Activated CD4-positive, alpha-beta T cell treated with anti-CD3 and anti-CD28 coated beads, Interleukin-2, amount 10 ng/mL, durations not matched to agents 24 days and 14 days (primary cell): ENCODE results near the gene SLC43A2. TPM values are rescaled to one million over a fixed set of nuclear protein-coding genes. Genes with fewer than 3 reads are reported as not detected.
A peak's percentile ranks its signal among the peaks of the same experiment; 100 is the strongest.
"Not testable (repeated sequence)": the region's sequence is repeated elsewhere in the genome, so short reads cannot be mapped to it uniquely, and the experiment has no call there.

Source experiments
- DNase-seq: peaks from one replicate; pipeline ENCODE4 v3.0.0; 2022
- H3K27ac Mint-ChIP-seq: one replicate; pipeline ENCODE4 v1.8.0; 2022; ENCODE audit warnings: mild to moderate bottlenecking, mixed read lengths
- H3K27me3 Mint-ChIP-seq: one replicate; pipeline ENCODE4 v1.8.0; 2022; ENCODE audit warnings: mixed read lengths
- H3K36me3 Mint-ChIP-seq: one replicate; pipeline ENCODE4 v1.8.0; 2022; ENCODE audit warnings: low read depth, mild to moderate bottlenecking, mixed read lengths
- H3K4me1 Mint-ChIP-seq: one replicate; pipeline ENCODE4 v1.8.0; 2021; ENCODE audit warnings: mixed read lengths
- H3K4me3 Mint-ChIP-seq: one replicate; pipeline ENCODE4 v1.8.0; 2022; ENCODE audit warnings: mild to moderate bottlenecking, moderate library complexity, mixed read lengths
- H3K9me3 Mint-ChIP-seq: one replicate; pipeline ENCODE4 v1.8.0; 2021; ENCODE audit warnings: mixed read lengths
- intact Hi-C: fragments of 100-400 bp; cut with micrococcal nuclease; formaldehyde crosslinking; loops from one replicate; pipeline ENCODE4 v1.15.1; 2023
- total RNA-seq: library from RNA; stranded (reverse); gene quantifications from 2 replicates; pipeline ENCODE4 v1.2.3, GENCODE V29; 2022

Gene SLC43A2
- total RNA-seq: 2.8 and 3.4 TPM in 2 replicates

DNA sequence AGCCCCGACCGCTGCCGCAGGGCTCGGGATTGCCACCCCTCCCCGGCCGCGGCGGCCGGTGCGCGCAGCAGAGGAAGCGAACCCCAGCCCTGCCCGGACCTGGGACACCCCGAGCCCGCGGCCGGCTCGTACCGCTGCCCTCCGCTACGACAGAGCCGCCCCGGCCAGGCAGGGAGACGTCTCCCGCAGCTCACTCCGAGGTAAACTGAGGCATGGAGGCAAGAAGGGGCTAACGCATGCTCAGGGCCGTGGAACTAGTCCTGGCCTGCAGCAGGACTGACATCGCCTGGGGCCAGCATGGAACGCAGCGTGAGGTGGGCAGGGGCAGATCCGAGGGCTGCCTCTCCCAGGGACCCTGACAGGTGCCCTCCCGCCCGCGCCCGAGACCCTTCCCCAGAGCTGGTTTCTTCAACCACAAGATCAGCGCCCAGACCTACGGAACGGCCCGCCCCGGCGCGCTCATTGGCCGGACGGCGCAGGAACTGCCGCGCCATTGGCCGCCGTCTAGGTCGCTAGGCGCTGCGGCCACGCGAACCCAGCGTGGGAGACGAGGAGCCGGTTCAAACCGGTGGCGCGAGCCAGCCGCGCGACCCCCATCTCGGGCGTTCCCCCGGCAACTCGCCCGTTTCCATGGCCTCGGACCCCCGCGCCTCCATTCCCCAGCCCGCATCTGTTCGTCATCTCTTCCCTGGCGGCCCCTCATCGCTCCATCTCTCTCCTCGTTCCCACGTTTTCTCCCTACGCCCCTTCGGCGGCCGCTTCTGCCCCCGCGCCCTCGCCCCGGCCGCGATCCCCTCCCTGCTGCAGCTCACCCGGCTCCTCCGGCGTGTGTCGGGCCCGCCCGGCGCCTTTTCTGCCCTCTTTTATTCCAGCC lies at the start of gene SLC43A2:
SLC43A2 (minus strand) TSS at position 853 of the 874 bp plus-strand sequence. CDS start 960 bp downstream, outside the sequence.
- Mint-ChIP-seq H3K4me1 (peaks cover 25% of the 10 kb centered on the region), H3K27ac (peak within 1 kb of the TSS; percentile 93), H3K27me3 (peaks cover 45% of the 10 kb centered on the region), H3K4me3 (peak within 1 kb of the TSS; percentile 97), H3K9me3 (no peaks in the 10 kb centered on the region), H3K36me3 (no peaks in the 10 kb centered on the region)
- intact Hi-C loops: loop anchor here (1.0 to 10.0 kb wide), 4 partner anchors 21 to 253 kb away; no protein-coding TSS in a partner anchor
- peak; percentile 94 for DNase-seq

DNA sequence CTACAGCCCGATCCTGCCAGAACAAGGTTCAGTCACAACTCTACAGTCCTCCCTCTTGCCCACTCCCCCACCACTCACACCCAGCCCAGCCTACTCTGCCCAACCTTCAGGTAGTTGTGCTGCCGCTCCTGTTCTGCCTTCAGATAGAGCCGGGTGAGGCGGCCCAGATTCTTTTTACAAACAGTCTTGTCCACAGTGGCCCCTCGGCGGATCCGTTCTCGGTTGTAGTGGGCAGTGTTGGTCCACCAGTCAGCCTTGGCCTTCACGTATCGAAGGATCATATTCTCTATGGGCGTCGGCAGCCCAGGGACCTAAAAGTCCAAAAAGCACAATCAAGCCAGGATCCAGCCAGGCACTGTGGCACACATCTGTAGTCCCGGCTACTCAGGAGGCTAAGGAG lies 47.8 kb upstream of the SLC43A2 start:
- Mint-ChIP-seq H3K9me3 (no peaks in the 10 kb centered on the region), H3K27ac (no peak overlapping the region), H3K4me1 (peaks cover 6% of the 10 kb centered on the region), H3K4me3 (no peak overlapping the region), H3K36me3 (peaks cover 84% of the 10 kb centered on the region), H3K27me3 (no peaks in the 10 kb centered on the region)
- no peak for DNase-seq
- intact Hi-C loops: no loop called here

DNA sequence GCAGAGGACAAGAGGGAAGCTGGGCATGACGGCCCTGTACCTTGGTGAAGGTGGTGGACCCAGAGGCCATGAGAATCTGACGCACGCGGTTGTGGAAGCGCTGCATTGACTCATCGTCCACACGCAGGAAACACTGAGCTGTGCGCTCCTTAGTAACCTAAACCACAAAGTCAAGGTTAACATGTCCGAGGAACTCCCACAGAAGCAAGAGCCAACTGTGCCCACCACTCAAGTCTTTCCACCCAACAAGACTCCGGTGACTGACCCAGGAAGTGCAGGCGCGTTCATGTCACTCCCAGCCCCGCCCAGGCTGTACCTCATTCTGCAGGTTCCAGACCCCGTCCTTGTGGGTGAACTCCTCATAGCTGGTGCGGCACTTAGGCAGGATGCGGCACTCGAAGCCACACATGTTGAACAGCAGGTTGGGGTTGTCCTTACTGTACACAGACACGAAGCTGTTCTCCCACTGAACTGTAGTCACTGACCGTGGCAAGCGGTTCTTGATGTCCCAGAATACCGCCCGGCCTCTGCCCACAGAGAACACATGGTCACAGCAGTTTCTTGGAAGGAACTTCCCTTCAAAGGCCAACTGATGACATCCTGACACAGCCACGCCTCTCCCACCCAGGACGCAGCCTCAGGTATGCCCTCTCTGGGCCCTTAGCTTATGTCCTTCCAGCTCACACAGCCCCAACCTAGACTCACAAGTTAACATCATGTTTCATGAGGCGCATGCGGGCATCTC lies 44.6 kb upstream of the SLC43A2 start:
- DNase-seq: peak; percentile 61
- H3K9me3 Mint-ChIP-seq: no peaks in the 10 kb centered on the region
- intact Hi-C loops: no loop called here
- H3K4me1 Mint-ChIP-seq: peaks cover 16% of the 10 kb centered on the region
- H3K4me3 Mint-ChIP-seq: no peak overlapping the region
- no peaks in the 10 kb centered on the region for H3K27me3 Mint-ChIP-seq
- peaks cover 78% of the 10 kb centered on the region for H3K36me3 Mint-ChIP-seq
- no peak overlapping the region for H3K27ac Mint-ChIP-seq

DNA sequence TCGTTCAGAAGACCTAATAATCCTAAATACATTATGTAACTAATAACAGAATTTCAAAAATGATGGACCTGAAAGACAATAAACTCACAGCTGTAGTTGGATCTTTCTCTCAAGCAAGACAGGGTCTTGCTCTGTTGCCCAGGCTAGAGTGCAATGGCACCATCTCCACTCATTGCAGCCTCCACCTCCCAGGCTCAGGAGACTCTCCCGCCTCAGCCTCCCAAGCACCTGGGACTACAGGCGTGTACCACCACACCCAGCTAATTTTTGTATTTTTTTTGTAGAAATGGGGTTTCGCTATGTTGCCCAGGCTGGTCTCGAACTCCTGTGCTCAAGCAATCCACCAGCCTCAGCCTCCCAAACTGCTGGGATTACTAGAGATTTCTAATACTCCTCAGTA lies 35.3 kb upstream of the SLC43A2 start:
- DNase-seq, intact Hi-C loops, H3K9me3 Mint-ChIP-seq, H3K27me3 Mint-ChIP-seq, H3K4me3 Mint-ChIP-seq, H3K4me1 Mint-ChIP-seq, H3K27ac Mint-ChIP-seq: not testable (repeated sequence)
- H3K36me3 Mint-ChIP-seq: peaks cover 67% of the 10 kb centered on the region

DNA sequence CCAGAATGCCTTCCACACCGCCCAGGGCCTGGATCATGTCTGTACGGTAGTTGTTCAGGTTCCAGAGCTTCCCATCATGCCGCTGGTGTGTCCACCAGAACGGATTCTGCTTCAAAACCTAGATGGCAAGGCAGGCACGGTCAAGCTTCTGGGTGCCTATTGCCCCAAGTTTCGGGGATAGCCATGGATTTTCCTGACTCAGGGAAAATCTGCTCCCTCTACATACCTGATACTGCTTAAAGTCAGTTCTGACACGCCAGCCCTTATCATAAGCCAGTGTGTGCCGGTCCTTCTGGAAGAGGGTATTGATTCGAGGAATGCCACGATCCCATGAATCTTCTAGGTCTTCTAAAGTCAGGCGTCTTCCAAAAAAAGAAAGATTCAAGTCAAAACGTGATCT lies 32.4 kb upstream of the SLC43A2 start:
- Mint-ChIP-seq H3K27me3 (no peaks in the 10 kb centered on the region), H3K27ac (no peak overlapping the region), H3K4me1 (peaks cover 2% of the 10 kb centered on the region), H3K9me3 (no peaks in the 10 kb centered on the region), H3K4me3 (no peak overlapping the region), H3K36me3 (peaks cover 69% of the 10 kb centered on the region)
- intact Hi-C loops: no loop called here
- DNase-seq: no peak

DNA sequence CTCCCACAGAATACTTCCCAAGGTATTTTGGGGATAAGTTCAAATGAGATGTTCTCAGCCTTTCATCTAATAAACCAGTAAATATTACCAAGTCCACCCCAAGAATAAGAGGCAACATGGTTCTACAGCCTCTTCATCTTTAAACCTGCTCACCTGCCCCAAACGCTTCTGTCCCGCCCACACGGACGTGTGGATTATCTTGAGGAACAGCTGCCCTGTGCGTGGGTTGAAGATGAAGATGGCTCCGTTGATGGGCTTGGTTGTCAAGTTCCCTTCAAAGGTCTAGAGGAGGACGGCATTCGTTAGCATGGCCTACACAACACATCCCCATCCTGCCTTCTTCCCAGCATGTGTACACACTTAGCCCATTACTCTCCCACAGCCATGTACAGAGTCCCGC lies 29.5 kb upstream of the SLC43A2 start:
- Mint-ChIP-seq H3K27ac (no peak overlapping the region), H3K4me3 (no peak overlapping the region), H3K36me3 (peaks cover 75% of the 10 kb centered on the region), H3K27me3 (no peaks in the 10 kb centered on the region), H3K9me3 (no peaks in the 10 kb centered on the region), H3K4me1 (peaks cover 2% of the 10 kb centered on the region)
- intact Hi-C loops: no loop called here
- DNase-seq: no peak

DNA sequence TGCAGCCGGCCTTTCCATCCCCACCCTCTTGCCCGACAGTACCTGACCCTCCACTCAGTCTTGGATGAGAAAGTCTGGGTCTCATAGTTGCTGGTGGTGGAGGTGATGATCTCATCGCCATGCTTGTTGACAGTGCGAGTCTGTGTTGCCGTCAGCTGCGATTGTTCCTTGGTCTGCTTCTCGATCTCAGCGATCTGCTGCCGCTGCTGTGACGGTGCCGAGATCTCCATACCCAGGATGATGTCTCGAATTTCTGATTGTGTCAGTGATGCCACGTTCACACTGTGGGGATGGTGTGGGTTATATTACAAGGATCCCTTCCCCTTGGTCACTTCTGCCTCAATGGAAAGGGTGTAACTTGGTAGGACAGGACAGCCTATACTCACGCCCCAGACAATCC lies 25.1 kb upstream of the SLC43A2 start:
- Mint-ChIP-seq H3K4me1 (peaks cover 9% of the 10 kb centered on the region), H3K27ac (peak overlapping the region; percentile 29), H3K36me3 (peaks cover 70% of the 10 kb centered on the region), H3K9me3 (no peaks in the 10 kb centered on the region), H3K4me3 (no peak overlapping the region), H3K27me3 (no peaks in the 10 kb centered on the region)
- intact Hi-C loops: no loop called here
- no peak for DNase-seq

DNA sequence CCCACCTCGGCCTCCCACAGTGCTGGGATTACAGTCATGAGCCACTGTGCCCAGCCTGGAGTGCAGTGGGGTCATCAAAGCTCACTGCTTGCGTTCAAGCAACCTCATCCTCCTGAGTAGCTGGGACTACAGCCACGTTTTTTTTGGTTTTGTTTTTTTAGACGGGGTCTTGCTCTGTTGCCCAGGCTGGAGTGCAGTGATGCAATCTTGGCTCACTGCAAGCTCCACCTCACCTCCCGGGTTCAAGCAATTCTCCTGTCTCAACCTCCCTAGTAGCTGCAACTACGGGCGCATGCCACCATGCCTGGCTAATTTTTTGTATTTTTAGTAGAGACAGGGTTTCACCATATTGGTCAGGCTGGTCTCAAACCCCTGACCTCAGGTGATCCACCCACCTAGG lies 24.2 kb upstream of the SLC43A2 start:
- H3K4me3 Mint-ChIP-seq, H3K4me1 Mint-ChIP-seq, DNase-seq, H3K27me3 Mint-ChIP-seq, H3K9me3 Mint-ChIP-seq, intact Hi-C loops, H3K27ac Mint-ChIP-seq: not testable (repeated sequence)
- peaks cover 61% of the 10 kb centered on the region for H3K36me3 Mint-ChIP-seq

DNA sequence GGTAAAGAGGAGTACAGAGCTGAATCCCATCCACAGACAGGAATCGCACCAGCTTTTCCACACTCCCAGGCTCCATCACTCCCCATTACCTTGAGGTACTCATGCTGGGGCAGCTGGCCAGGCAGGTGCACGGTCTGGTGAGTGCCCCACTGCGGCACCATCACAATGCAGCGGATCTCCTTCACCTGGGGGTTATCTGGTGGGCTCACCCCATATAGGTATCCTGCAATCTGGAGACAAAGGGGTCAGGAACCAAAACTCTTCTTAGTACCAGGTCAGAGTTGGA lies 22.9 kb upstream of the SLC43A2 start:
- DNase-seq: no peak
- H3K27me3 Mint-ChIP-seq: no peaks in the 10 kb centered on the region
- H3K27ac Mint-ChIP-seq: no peak overlapping the region
- peaks cover 13% of the 10 kb centered on the region for H3K4me1 Mint-ChIP-seq
- H3K4me3 Mint-ChIP-seq: no peak overlapping the region
- intact Hi-C loops: no loop called here
- H3K9me3 Mint-ChIP-seq: no peaks in the 10 kb centered on the region
- peaks cover 53% of the 10 kb centered on the region for H3K36me3 Mint-ChIP-seq

- Mint-ChIP-seq H3K9me3 (no peaks in the 10 kb centered on the region), H3K4me1 (peaks cover 17% of the 10 kb centered on the region), H3K27ac (no peak overlapping the region), H3K36me3 (peaks cover 48% of the 10 kb centered on the region), H3K4me3 (no peak overlapping the region), H3K27me3 (no peaks in the 10 kb centered on the region)
- DNase-seq: peak; percentile 62
- intact Hi-C loops: no loop called here
Measured at GRCh38 chr17:1650731-1651558, 22.3 kb upstream of the SLC43A2 start.

GRCh38 chr17:1649844-1650501 lies 21.3 kb upstream of the SLC43A2 start, which contains the start of gene RILP:
TSS of gene RILP (minus strand) at chr17:1649866. CDS start at chr17:1649804, 62 bp downstream.
- intact Hi-C loops: loop anchor here (2.0 to 5.0 kb wide), 3 partner anchors 35 to 382 kb away; partner anchors contain the start of genes DPH1 and PRPF8
- no peaks in the 10 kb centered on the region for H3K9me3 Mint-ChIP-seq
- H3K27me3 Mint-ChIP-seq: no peaks in the 10 kb centered on the region
- H3K4me1 Mint-ChIP-seq: peaks cover 25% of the 10 kb centered on the region
- H3K27ac Mint-ChIP-seq: peak within 1 kb of the TSS; percentile 67
- DNase-seq: no peak
- peak within 1 kb of the TSS; percentile 77 for H3K4me3 Mint-ChIP-seq
- peaks cover 48% of the 10 kb centered on the region for H3K36me3 Mint-ChIP-seq

- peak overlapping the region; percentile 77 for H3K4me3 Mint-ChIP-seq
- H3K27ac Mint-ChIP-seq: peak overlapping the region; percentile 66
- peak; percentile 98 for DNase-seq
- H3K36me3 Mint-ChIP-seq: peaks cover 43% of the 10 kb centered on the region
- no peaks in the 10 kb centered on the region for H3K9me3 Mint-ChIP-seq
- intact Hi-C loops: loop anchor here (2.0 to 5.0 kb wide), 3 partner anchors 36 to 383 kb away; partner anchors contain the start of genes DPH1 and PRPF8
- H3K27me3 Mint-ChIP-seq: no peaks in the 10 kb centered on the region
- peaks cover 31% of the 10 kb centered on the region for H3K4me1 Mint-ChIP-seq
Measured at GRCh38 chr17:1648963-1649843, 20.6 kb upstream of the SLC43A2 start.
